T-helper 1 cell (primary cell): ENCODE measurements around the gene MYL10.
"Not testable (repeated sequence)": the region's sequence is repeated elsewhere in the genome, so short reads cannot be mapped to it uniquely, and the experiment has no call there.

Experiments used
- DNase-seq, 5 donors: peaks; one replicate each; pipeline ENCODE4 v3.0.0-alpha.2; 2012 to 2020

The MYL10 gene

DNA sequence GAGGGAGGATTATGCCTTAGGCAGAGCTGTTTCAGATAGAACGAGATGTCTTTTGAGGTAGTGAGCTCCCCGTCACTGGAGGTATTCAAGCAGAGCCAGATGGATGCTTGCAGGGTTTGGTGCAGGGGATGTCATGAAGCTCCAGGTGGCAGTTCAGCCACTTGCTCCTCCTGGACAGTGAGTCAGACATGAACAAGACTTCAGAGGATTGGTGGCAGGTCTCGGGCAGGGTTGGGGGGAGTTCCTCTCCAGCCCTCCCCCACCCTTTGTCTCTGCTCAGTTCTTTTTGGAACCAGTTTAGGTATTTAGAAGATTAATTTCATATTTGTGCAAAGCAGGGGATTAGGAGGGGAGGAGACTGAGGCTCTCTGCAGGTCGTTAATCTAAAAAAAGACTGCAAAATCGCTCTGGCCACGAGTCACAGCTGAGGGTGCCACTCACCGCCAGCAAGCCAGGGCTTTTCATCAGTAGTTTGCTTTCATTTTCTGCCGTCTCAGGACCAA is 21.5 kb upstream of the MYL10 start:
- DNase-seq, result no peak

DNA sequence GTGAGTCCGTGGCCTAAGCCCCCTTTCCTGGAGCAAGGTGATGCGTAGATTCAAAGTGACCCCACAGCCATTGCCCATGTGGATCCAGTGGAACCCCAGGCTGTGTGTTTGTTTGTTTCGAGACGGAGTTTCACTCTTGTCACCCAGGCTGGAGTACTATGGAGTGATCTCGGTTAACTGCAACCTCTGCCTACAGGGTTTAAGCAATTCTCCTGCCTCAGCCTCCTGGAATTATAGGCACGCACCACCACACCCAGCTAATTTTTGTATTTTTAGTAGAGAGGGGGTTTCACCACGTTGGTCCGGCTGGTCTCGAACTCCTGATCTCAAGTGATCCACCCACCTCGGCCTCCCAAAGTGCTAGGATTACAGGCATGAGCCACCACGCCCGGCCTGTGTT is 18.8 kb upstream of the MYL10 start:
- DNase-seq, result not testable (repeated sequence)

DNA sequence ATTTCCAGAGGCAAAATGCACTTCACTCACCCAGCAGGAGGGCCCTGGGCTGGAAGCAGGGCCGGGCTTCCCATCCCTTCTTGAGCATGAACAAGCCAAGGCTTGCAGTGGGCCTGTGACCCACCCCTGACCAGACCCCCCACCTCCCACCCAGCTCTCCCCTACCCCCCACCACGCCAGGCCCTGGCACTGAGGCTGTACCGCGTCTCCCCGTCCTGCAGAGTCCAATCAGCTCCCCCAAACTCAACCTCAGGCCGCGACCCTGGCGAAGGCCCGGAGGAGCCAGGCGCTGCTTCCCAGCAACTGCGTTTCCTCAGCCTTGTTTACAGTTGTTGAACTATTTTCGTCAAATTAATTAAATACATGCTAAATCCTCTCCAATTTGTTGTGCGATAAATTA is 16.9 kb upstream of the MYL10 start:
- DNase-seq, result no peak

GRCh38 chr7:101644879-101645278 is 15.8 kb upstream of the MYL10 start:
- DNase-seq, result no peak

- not testable (repeated sequence) for DNase-seq
These were observed 10.0 kb upstream of the MYL10 start for GRCh38 chr7:101639127-101639526.

DNA sequence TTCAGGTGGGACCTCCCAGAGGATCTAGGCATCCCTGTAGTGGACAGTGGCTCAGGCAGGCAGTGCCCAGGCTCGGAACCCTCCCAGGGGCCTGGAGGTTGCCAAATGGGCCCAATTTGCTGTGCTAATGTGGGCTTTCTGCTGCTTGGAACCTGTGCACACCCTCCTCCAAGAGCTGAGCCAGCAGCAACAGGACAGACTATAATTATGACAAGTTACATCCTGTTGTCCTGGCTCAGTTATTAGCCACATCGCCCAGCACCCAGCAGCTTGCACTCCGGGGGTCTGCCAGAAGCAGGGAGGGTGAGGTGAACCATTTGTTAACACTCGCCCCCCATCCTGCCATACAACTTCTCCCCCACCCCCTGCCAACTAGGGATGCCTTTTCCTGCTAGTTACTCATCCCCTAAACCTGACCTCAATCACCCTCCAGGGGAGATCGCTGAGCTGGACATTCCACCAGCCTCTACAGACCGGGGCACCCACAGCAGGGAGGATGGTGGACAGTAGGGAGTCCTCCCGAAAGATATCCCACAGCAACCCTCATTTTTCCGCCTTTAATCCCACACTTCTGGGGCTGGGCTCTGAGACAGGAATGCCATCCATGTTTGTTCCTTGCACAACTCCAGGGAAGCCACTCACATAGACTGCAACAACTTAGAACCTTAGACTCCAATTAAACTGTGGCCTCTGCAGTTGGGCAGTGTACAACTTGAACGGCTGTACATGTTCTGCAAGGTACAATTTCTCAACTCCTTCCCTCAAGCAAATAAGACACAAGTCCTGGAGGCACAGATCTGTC is 7.9 kb upstream of the MYL10 start:
- DNase-seq, result no peak

DNA sequence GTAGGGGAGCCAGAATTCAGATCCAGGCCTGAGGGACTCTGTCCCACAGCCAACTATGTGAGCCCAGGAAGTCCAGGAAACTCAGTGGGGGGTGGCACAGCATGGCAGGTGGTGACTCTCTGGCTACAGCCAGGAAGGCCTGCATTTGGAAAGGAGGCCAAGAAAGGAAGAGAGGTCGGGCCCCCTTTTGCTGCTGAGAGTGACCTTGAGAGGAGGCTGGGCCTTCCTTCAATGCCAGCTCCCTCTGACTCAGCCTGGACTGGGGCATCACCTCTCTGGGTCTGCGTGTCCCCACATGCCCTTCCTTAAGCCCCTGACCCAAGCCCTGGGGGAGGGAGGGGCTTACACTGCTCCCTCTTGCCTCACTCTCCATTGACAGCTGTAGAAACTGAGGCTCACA is 6.4 kb upstream of the MYL10 start:
- no peak for DNase-seq

DNA sequence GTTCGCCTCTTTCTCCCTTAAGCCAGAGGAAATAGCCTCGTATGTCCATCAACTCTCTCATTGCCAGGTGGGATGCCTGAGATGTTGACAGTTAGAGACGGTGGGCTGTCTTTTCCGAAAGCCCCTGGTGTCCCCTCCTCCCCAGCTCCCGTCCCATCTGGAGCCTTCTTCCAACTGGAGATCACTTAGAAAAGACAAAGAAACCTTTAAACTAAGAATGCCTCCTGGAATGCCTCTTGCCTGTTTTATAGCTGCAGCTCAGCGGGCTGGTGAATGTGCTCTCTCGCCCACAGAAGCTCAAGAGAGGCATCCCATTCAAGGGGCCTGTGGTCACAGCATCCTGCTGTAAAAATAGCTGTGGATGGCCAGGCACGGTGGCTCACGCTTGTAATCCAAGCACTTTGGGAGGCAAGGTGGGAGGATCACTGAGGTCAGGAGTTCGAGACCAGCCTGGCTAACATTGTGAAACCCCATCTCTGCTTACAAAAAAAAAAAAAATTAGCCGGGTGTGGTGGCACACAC is 5.2 kb upstream of the MYL10 start:
- no peak for DNase-seq

DNA sequence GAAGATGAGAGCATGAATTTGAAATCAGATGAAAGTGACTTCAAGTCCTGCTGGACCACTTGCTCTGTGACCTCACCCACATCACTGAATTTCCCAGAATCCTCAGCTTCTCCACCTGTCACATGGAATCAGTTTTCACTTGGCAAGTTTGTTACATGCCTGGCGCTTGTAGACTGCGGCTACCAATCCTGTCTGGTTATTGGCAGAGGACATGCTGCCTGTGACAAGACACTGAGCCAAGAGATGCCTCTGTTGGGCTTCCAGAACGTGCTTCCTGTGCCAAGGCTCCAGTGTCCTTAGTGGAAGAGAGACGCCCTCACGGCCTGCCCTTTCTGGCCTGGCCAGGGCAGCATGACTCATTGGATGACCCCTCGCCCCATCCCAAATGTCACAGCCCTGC is 4.4 kb upstream of the MYL10 start:
- no peak for DNase-seq

GRCh38 chr7:101632641-101633040 is 3.5 kb upstream of the MYL10 start:
- no peak for DNase-seq

- DNase-seq, result no peak
These were observed 2.2 kb upstream of the MYL10 start for GRCh38 chr7:101631224-101631714.

DNA sequence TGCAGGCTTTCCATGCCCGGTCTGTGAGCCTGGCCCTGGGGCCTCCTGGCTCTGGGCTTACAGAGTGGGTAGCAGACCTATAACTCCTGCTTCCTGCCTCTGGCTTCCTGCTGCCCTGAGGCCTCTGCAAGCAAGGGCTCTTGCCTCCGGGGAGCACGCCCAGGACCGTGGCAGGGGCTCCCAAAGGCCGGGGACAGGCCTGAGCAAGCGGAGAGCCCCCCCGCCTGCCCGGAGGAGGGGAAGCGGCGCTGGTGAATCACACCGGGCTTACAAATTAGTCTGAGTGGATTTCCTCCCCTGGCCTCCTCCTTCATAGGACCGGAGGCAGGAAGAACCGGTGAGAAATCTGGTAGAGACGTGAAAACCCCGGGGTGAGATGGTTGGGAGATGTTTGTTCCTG is 1.5 kb upstream of the MYL10 start:
- no peak for DNase-seq

DNA sequence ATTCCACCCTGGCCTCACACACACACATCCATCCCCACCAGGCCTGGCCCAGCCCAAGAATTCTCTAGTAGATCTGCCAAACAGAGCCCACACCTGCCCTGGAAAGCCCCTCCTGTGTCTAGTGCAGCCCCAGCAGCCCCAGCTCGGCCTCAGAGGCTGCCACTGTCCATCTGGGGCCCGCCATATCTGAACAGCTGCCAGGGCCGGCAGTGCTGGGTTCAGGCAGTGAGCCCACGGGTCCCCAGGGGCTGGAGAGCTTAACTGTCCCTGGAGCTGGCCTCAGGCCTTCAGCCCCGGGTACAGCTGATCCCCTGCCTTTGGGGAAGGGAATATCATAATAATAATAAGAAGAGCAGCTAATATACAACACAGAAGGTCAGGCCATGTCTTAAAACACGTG is 574 bp downstream of the MYL10 start:
- no peak for DNase-seq

DNA sequence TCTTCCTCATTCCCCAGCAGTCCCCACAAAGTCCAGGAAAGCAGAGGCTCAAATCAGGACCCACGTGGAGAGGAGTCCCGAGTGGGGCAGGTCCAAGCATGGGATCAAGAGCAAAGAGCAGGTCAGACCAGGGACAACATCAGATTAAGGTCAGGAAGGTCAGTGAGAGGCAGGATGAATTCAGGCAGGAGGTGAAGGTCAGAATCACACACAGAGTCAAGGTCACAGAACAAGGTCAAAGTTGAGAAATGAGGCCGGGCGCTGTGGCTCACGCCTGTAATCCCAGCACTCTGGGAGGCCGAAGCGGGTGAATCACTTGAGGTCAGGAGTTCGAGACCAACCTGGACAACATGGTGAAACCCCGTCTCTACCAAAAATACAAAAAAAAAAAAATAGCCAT is 2.3 kb downstream of the MYL10 start:
- DNase-seq, result no peak

- DNase-seq, result no peak
These were observed 2.9 kb downstream of the MYL10 start for GRCh38 chr7:101626069-101626671.

DNA sequence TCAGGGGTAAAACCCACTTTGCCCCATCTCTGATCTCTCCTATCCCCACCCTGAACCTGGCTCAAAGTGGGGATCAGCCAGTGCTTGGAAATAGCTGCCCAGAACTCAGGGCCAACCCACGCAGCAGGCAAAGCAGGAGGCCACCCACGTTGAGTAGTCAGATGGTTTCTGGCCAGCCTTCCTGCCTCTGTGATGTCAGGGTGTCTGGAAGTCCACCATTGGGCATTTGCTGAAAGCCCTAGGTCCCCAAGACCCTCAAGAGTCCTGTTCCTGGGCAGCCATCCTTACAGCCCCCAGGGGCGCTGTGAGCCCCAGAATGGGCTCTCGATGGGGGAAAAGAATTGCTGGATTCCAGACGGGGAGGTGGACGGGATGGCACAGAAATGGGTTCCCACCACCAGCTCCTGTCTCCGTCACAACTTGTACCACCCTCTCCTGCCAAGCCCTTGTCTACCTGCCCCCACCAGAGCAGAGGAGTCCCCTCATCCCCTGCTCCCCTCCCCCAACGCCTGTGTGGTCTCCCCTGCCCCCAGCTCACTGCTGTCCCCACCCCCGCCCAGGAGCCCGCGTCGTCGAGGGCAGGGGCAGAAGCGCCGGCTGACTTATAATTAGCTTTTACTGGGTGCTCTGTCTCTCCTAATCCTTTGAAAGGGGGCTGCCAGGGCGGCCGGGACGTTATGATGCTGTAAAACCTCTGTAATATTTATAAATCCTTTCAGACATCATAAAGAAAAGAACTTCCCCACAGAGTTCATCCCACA is 3.9 kb downstream of the MYL10 start:
- DNase-seq, result no peak

DNA sequence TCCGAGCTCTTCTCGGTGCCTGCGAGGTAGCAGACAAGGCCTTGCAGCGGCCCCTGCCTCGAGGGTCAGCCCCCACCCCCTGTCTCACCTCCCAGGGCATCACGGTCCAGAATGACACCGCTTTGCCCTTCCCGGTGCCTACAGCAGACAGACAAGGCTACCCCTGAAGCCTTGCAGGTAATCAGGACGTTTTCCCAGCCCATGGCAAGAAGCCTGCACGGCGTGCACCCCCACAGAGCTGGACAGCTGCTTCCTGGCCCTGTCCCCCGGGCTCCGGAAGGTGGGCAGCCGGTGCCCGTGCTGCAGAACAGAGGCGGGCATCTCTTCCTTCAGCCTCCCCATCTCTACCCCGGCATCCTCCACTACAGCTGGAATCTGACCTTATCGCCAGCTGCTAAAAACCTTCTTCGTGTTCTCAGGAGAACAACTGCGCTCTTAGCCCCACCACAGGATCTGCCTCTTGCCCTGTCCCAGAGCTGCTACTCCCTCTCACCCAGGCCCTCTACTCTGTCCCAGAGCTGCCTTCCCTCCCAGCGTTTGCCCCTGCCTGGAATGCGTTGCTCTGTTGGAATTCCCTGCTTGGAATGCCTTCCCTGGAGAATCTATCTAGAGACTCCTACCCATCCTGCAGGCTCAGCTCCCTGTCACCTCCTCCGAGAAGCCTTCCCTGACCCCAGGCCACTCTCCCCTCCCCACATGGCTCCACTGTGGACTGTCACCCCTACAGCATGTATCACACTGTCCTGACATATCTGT is 4.7 kb downstream of the MYL10 start:
- no peak for DNase-seq

DNA sequence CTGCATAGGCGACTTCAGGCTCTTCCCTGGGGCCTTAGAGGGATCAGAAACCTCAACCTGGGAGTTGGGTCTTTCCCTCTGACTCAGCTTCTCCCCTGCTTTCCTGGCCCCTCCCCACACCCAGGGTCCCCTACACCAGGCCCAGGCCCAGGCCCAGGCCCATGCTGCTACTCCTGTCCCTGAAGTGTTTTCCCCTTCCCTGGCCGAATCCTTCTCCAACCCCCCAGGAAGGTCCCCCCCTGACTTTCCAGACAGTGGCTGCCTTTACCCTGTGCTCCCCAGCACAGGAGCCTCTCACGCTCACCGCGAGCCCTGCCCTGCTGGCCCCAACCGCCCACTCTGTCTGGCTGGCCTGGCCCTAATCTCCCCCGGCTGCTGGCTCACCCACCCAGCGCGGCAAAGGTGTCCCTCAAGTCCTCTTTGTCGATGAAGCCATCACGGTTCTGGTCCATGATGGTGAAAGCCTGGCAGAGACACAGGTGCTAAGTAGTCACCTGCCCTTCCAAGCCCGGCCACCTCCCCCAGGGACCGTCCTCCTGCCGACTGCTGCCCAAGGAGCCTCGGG is 6.4 kb downstream of the MYL10 start:
- no peak for DNase-seq

DNA sequence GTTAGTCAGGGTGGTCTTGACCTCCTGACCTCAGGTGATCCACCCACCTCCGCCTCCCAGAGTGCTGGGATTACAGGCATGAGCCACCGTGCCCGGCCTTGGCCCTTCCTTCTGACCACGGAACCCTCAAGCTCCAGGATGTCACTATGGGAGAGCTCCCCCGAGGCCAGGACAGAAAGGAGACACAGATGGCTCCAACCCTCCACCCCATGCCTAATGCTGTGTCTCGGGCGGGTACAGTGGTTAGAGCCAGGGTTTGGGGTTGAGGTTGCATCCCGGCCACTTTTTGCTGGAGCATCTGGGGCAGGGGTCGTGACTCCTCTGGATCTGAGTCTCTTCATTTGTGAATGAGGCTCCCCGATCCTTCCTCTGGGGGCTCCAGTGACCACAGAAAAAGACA is 8.1 kb downstream of the MYL10 start:
- no peak for DNase-seq

GRCh38 chr7:101620395-101620794 is 8.7 kb downstream of the MYL10 start:
- DNase-seq, result no peak

DNA sequence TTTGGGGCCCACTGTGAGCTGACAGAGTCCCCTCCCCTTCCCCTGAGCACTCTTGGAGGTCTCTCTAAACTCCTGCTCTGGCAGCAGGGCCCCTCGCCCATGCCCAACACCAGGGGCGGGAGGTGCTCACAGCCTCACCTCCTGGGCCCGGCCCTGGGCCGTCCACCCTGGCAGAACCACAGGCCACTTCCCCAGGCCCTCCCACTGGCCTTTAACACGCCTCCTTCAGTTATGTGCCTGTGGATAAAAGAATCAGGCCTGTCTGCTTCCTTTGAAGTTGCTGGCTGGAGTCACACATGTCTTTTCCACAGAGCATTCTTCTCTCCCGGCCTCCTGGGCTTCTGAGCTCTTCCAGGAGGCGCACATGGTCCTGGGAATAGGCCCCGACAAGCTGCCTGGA is 10.2 kb downstream of the MYL10 start:
- DNase-seq, result no peak

DNA sequence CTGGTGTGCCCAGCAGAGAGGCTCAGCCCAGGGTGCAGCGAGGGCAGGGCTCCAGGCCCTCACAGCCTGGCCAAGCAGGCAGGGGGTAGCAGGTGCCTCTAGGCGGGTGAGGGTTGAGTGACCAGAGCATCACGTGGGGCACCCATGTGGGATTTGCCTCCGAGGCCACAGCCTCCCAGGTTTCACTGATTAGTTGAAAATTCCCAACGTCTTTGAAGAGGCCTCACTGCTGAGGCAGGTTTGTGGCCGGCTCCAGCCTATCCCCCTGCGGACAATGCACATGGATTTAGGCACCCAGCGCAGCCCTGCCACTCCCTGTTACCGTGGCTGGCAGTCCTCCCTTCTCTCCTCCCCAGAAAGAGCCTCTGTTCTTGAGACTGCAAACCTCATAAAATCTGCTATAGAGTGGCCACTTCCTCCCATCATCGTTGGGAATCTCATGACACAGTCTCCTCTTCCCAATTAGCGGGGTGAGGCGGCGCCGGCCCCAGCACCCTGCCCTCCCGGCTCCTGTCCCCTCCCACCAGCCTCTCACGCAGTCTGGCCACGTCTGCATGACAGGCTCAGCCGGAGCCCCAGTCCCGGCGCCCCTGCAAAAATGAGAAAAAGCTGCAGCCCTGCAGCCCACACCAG is 10.8 kb downstream of the MYL10 start:
- no peak for DNase-seq
